Caco-2 (cell line): ENCODE data around the gene BCAS3. TPM values are rescaled to one million over a fixed set of nuclear protein-coding genes. Genes with fewer than 3 reads are reported as not detected.

Experiments
- BruUV-seq: library from RNA; stranded (reverse); fragments of 400-500 nt; replicated peaks from 2 replicates; lab custom pipeline; 2021; lab: Mats Ljungman, UMichigan
- CTCF ChIA-PET: fragments of 300-600 bp; sonication (Branson Sonifier 250); formaldehyde crosslinking; loops from one replicate; lab custom pipeline; 2022; ENCODE audit warnings: antibody characterized with exemption; lab: Charles Lee
- POLR2A ChIA-PET: fragments of 300-600 bp; sonication (Branson Sonifier 250); formaldehyde crosslinking; loops from one replicate; lab custom pipeline; 2022; ENCODE audit warnings: antibody characterized with exemption; lab: Charles Lee
- DNase-seq, 2 experiments: peaks; one replicate each; pipeline versions ENCODE4 v3.0.0 to v3.0.0-alpha.2; 2020 to 2022
- H3K27me3 ChIP-seq: replicated peaks from 2 replicates; pipeline ENCODE4 v1.6.0; 2011; ENCODE audit warnings: low read length; ENCODE audit not compliant: control insufficient read depth, insufficient read depth
- H3K36me3 ChIP-seq: 2 replicates; pipeline ENCODE4 v1.5.1; 2011; ENCODE audit warnings: low read length; ENCODE audit not compliant: control insufficient read depth, insufficient read depth
- H3K4me1 ChIP-seq: fragments of 250-450 bp; sonication (Bioruptor Pico); 2 replicates; pipeline ENCODE4 v1.5.1; 2020; ENCODE audit warnings: mild to moderate bottlenecking
- H3K4me3 ChIP-seq: 2 replicates; pipeline ENCODE4 v1.5.1; 2011; ENCODE audit warnings: low read depth, mild to moderate bottlenecking, control low read depth, low read length
- H3K9me3 ChIP-seq: fragments of 250-450 bp; sonication (Bioruptor Pico); 2 replicates; pipeline ENCODE4 v1.5.1; 2020; ENCODE audit warnings: mild to moderate bottlenecking, moderate library complexity
- H3K27ac Mint-ChIP-seq: one replicate; pipeline ENCODE4 v1.8.0; 2022; ENCODE audit warnings: mixed read lengths; ENCODE audit not compliant: unreplicated experiment
- H3K27me3 Mint-ChIP-seq: one replicate; pipeline ENCODE4 v1.8.0; 2022; ENCODE audit warnings: mixed read lengths; ENCODE audit not compliant: insufficient read depth, unreplicated experiment
- H3K36me3 Mint-ChIP-seq: one replicate; pipeline ENCODE4 v1.8.0; 2022; ENCODE audit warnings: mild to moderate bottlenecking, mixed read lengths; ENCODE audit not compliant: insufficient read depth, unreplicated experiment
- H3K4me1 Mint-ChIP-seq: one replicate; pipeline ENCODE4 v1.8.0; 2022; ENCODE audit warnings: low read depth, mixed read lengths; ENCODE audit not compliant: unreplicated experiment
- H3K4me3 Mint-ChIP-seq: one replicate; pipeline ENCODE4 v1.8.0; 2022; ENCODE audit warnings: mild to moderate bottlenecking, moderate library complexity, mixed read lengths; ENCODE audit not compliant: unreplicated experiment
- H3K9me3 Mint-ChIP-seq: one replicate; pipeline ENCODE4 v1.8.0; 2022; ENCODE audit warnings: mixed read lengths; ENCODE audit not compliant: unreplicated experiment
- intact Hi-C: fragments of 100-400 bp; cut with micrococcal nuclease; formaldehyde crosslinking; loops from one replicate; pipeline ENCODE4 v1.10.0; 2022; ENCODE audit not compliant: unreplicated experiment
- total RNA-seq: library from RNA; stranded (reverse); gene quantifications from 2 replicates; pipeline ENCODE4 v1.2.3, GENCODE V29; 2022
- TF ChIP-seq, protein P1 (sequence below), 2 experiments: fragments of 200-600 bp in 1 of 2; IDR thresholded peaks; 1 replicate in 1 of 2; 2 replicates in 1 of 2; pipeline versions ENCODE4 v1.5.1 to v1.8.0; 2011 to 2022; ENCODE audit warnings: antibody characterized with exemption in 1 of 2, control low read depth in 1 of 2, inconsistent platforms in 1 of 2, low read depth in 1 of 2, low read length in 1 of 2, mild to moderate bottlenecking in 1 of 2, moderate library complexity in 1 of 2; ENCODE audit not compliant: insufficient read depth in 1 of 2, severe bottlenecking in 1 of 2, unreplicated experiment in 1 of 2

Gene BCAS3
- total RNA-seq, 1 experiment from 2014 or later = 44.1 TPM

DNA sequence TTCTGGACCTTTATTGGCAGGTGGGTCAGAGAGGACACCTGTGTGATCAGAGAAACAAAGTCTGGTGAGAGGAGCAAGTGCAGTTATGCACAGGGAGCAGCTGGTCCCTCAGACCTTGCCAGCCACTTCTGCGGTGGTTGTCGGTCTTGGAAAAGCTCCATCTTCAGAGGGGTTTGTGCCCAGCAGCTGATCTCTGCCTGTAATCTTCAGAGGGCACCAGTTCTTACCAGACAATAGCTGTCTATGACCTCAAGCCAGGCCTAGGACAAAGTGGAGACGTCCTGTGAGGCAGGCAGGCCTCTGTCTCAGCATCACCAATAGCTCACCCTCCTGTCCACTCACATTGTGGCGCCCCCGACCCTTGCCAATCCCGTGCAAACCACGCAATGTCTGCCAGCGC is 655.5 kb downstream of the BCAS3 start:
- H3K36me3 Mint-ChIP-seq = no peaks in the 10 kb centered on the region
- intact Hi-C loops = no loop called here
- H3K4me3 Mint-ChIP-seq = no peak overlapping the region
- no peaks in the 10 kb centered on the region for H3K27me3 ChIP-seq
- ChIA-PET CTCF (no interaction called here), POLR2A (no interaction called here)
- H3K36me3 ChIP-seq = no peaks in the 10 kb centered on the region
- TF ChIP-seq, protein P1, sequence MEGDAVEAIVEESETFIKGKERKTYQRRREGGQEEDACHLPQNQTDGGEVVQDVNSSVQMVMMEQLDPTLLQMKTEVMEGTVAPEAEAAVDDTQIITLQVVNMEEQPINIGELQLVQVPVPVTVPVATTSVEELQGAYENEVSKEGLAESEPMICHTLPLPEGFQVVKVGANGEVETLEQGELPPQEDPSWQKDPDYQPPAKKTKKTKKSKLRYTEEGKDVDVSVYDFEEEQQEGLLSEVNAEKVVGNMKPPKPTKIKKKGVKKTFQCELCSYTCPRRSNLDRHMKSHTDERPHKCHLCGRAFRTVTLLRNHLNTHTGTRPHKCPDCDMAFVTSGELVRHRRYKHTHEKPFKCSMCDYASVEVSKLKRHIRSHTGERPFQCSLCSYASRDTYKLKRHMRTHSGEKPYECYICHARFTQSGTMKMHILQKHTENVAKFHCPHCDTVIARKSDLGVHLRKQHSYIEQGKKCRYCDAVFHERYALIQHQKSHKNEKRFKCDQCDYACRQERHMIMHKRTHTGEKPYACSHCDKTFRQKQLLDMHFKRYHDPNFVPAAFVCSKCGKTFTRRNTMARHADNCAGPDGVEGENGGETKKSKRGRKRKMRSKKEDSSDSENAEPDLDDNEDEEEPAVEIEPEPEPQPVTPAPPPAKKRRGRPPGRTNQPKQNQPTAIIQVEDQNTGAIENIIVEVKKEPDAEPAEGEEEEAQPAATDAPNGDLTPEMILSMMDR (IDR thresholded peaks at IDR 0.05; ENCODE audit: insufficient read depth in 1 of 2, low read depth in 1 of 2, low read length in 1 of 2, severe bottlenecking in 1 of 2, unreplicated experiment in 1 of 2) = no peak
- peaks cover 20% of the 10 kb centered on the region for H3K4me1 ChIP-seq
- H3K27ac Mint-ChIP-seq = no peak overlapping the region
- H3K9me3 ChIP-seq = no peaks in the 10 kb centered on the region
- H3K27me3 Mint-ChIP-seq = no peaks in the 10 kb centered on the region
- no peak for DNase-seq
- H3K9me3 Mint-ChIP-seq = no peaks in the 10 kb centered on the region
- BruUV-seq = no TSS peak
- H3K4me1 Mint-ChIP-seq = peaks cover 16% of the 10 kb centered on the region
- H3K4me3 ChIP-seq = no peak overlapping the region

DNA sequence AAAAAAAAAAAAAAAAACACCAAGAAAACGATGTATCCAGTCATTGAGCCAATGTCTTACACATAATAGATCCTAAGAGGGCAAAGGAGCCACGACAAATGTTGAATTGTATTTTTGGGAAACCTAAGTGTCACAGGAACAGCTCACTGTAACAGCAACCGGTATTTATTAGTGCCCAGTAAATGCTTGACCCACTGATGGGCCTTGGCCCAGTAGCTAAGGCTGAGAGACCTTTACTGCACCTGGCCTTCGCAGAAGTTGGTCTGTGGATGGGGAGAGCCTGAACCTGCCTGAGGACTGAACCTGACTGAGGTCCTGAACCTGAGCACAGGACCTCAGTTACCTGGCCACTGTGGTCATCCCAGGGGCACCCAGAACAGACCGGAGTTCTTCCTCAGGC is 657.0 kb downstream of the BCAS3 start:
- Mint-ChIP-seq H3K27ac (peak overlapping the region; percentile 12), H3K27me3 (no peaks in the 10 kb centered on the region), H3K4me1 (peaks cover 21% of the 10 kb centered on the region), H3K4me3 (no peak overlapping the region), H3K36me3 (no peaks in the 10 kb centered on the region), H3K9me3 (no peaks in the 10 kb centered on the region)
- H3K9me3 ChIP-seq = no peaks in the 10 kb centered on the region
- POLR2A ChIA-PET = no interaction called here
- no peak for DNase-seq
- TF ChIP-seq, protein P1 (IDR thresholded peaks at IDR 0.05; ENCODE audit: insufficient read depth in 1 of 2, low read depth in 1 of 2, low read length in 1 of 2, severe bottlenecking in 1 of 2, unreplicated experiment in 1 of 2) = no peak
- H3K27me3 ChIP-seq = no peaks in the 10 kb centered on the region
- intact Hi-C loops = no loop called here
- BruUV-seq = no TSS peak
- CTCF ChIA-PET = no interaction called here
- H3K4me3 ChIP-seq = no peak overlapping the region
- H3K4me1 ChIP-seq = peaks cover 24% of the 10 kb centered on the region
- H3K36me3 ChIP-seq = no peaks in the 10 kb centered on the region

DNA sequence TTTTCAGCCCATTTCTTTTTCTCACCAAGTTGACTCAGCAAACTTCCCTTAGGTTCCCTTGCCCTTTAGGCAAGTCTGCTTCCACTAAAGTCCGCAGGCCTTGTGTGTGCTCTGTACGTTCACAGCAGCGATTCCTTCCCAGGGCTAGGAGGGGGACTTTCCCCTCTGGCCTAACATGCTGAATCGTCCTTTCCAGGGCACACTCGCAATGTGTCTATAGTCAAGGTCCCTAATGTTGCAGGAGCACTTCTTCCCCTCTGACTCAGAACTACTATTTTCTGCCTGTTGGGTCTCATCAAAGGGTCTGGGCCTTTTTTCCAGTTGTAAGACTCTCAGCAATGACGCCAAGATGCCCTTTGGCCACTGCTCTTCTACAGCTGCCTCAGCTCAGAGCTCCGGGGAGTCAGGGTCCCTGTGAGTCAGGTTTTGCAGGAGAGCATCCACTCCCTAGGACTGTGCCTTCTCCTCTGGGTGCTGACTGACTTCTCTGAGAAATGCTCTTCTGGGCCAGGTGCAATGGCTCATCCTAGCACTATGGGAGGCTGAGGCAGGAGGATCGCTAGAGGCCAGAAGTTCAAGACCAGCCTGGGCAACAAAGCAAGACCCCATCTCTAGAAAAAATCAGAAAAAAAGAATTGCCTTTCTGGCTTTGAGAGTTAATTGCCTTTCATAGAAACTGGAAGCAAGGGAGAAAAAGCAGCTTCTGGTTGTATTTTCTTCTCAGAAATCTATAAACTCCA is 657.6 kb downstream of the BCAS3 start:
- Mint-ChIP-seq H3K27ac (peak overlapping the region; percentile 12), H3K4me1 (peaks cover 21% of the 10 kb centered on the region), H3K9me3 (no peaks in the 10 kb centered on the region), H3K4me3 (no peak overlapping the region), H3K36me3 (no peaks in the 10 kb centered on the region), H3K27me3 (no peaks in the 10 kb centered on the region)
- no peaks in the 10 kb centered on the region for H3K36me3 ChIP-seq
- H3K27me3 ChIP-seq = no peaks in the 10 kb centered on the region
- intact Hi-C loops = no loop called here
- no TSS peak for BruUV-seq
- POLR2A ChIA-PET = no interaction called here
- DNase-seq = no peak
- H3K9me3 ChIP-seq = no peaks in the 10 kb centered on the region
- CTCF ChIA-PET = interaction anchor here (1.1 kb wide), 1 partner anchor 21 kb away, joined by 3 read pairs; no protein-coding TSS in a partner anchor
- H3K4me3 ChIP-seq = no peak overlapping the region
- peaks cover 24% of the 10 kb centered on the region for H3K4me1 ChIP-seq
- TF ChIP-seq, protein P1 (IDR thresholded peaks at IDR 0.05; ENCODE audit: insufficient read depth in 1 of 2, low read depth in 1 of 2, low read length in 1 of 2, severe bottlenecking in 1 of 2, unreplicated experiment in 1 of 2) = no peak
